Sigmoid colon (tissue), 3 donors: ENCODE data around the gene ZNF277.

Source experiments
- POLR2A ChIP-seq, 2 donors: fragments of 450-650 bp; IDR thresholded peaks; one replicate each; pipeline ENCODE4 v1.6.1; 2016; ENCODE audit warnings: antibody characterized with exemption in 2 of 2, mild to moderate bottlenecking in 2 of 2, moderate library complexity in 2 of 2
- TF ChIP-seq, protein P1 (sequence below), 4 experiments: fragments of 450-650 bp in 3 of 4; fragments of 200-600 bp in 1 of 4; IDR thresholded peaks; one replicate each; pipeline ENCODE4 v1.5.1; 2016 to 2019; ENCODE audit warnings: antibody characterized with exemption in 4 of 4, mild to moderate bottlenecking in 3 of 4, moderate library complexity in 2 of 4

DNA sequence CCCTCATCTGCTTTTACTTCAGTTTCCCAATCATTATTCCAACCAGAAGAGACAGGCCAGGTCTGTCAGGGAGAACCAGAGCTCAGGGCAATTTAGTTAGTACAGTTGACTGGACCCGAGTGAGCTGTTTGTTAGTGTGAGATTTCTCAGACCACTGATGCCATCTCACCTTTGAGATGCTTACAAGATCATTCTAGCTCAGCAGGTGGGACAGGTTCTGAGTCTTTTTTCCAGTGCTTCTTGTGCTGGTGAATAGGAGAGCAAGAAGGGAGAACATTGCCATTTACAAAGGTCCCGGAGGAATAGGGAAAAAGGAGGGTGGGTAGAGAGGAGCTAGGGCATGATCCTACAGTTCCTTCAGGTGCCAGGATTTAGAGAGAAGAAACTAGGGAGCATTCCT is 131.4 kb downstream of the ZNF277 start:
- TF ChIP-seq, protein P1, sequence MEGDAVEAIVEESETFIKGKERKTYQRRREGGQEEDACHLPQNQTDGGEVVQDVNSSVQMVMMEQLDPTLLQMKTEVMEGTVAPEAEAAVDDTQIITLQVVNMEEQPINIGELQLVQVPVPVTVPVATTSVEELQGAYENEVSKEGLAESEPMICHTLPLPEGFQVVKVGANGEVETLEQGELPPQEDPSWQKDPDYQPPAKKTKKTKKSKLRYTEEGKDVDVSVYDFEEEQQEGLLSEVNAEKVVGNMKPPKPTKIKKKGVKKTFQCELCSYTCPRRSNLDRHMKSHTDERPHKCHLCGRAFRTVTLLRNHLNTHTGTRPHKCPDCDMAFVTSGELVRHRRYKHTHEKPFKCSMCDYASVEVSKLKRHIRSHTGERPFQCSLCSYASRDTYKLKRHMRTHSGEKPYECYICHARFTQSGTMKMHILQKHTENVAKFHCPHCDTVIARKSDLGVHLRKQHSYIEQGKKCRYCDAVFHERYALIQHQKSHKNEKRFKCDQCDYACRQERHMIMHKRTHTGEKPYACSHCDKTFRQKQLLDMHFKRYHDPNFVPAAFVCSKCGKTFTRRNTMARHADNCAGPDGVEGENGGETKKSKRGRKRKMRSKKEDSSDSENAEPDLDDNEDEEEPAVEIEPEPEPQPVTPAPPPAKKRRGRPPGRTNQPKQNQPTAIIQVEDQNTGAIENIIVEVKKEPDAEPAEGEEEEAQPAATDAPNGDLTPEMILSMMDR (IDR thresholded peaks at IDR 0.05) = no peak
- no peak for TF ChIP-seq POLR2A (IDR thresholded peaks at IDR 0.05)
